Measurements from ENCODE around the gene LYRM9.
"Not testable (repeated sequence)": the region's sequence is repeated elsewhere in the genome, so short reads cannot be mapped to it uniquely, and the experiment has no call there.

The LYRM9 gene

GRCh38 chr17:27855454-27855853, 37.7 kb downstream of the LYRM9 start:
- TF ChIP-seq CTCF (conservative IDR thresholded peaks at IDR 0.05) = no peak
- H3K27ac ChIP-seq = no peak overlapping the region

- TF ChIP-seq CTCF (conservative IDR thresholded peaks at IDR 0.05) = no peak
These were observed 39.0 kb downstream of the LYRM9 start for GRCh38 chr17:27854163-27854562.

GRCh38 chr17:27853091-27853490, 40.1 kb downstream of the LYRM9 start:
- no peak overlapping the region for H3K27ac ChIP-seq
- no peak for TF ChIP-seq CTCF (conservative IDR thresholded peaks at IDR 0.05)

More at GRCh38 chr17:27854163-27854562, 39.0 kb downstream of the LYRM9 start:
- H3K27ac ChIP-seq = no peak overlapping the region

- no peak overlapping the region for H3K27ac ChIP-seq
- no peak for TF ChIP-seq CTCF (conservative IDR thresholded peaks at IDR 0.05)
These were observed 43.5 kb downstream of the LYRM9 start for GRCh38 chr17:27849474-27850185.

- no peak overlapping the region for H3K27ac ChIP-seq
- no peak for TF ChIP-seq CTCF (conservative IDR thresholded peaks at IDR 0.05)
These were observed 44.2 kb downstream of the LYRM9 start for GRCh38 chr17:27848931-27849330.

- H3K27ac ChIP-seq = not testable (repeated sequence)
These were observed 46.3 kb downstream of the LYRM9 start for GRCh38 chr17:27846808-27847307.

- no peak overlapping the region for H3K27ac ChIP-seq
- TF ChIP-seq CTCF (conservative IDR thresholded peaks at IDR 0.05) = no peak
These were observed 47.0 kb downstream of the LYRM9 start for GRCh38 chr17:27846042-27846655.

All from VCaP (cell line).